Neural progenitor cell (in vitro differentiated cells): ENCODE measurements around the gene GPR107. TPM values are rescaled to one million over a fixed set of nuclear protein-coding genes. Genes with fewer than 3 reads are reported as not detected.
"Not testable (repeated sequence)": the region's sequence is repeated elsewhere in the genome, so short reads cannot be mapped to it uniquely, and the experiment has no call there.

Experiments
- DNase-seq: peaks from one replicate; pipeline ENCODE4 v3.0.0-alpha.2; 2016; ENCODE audit warnings: low spot score
- H2AFZ ChIP-seq: fragments of 200-600 bp; sonication (generic); replicated peaks from 2 replicates; pipeline ENCODE4 v1.6.1; 2016; ENCODE audit warnings: antibody characterized with exemption
- H3F3A ChIP-seq: fragments of 200-600 bp; sonication (generic); 2 replicates; pipeline ENCODE4 v1.6.1; 2016; ENCODE audit warnings: antibody characterized with exemption, low read depth
- H3K27ac ChIP-seq: fragments of 200-600 bp; sonication (generic); 2 replicates; pipeline ENCODE4 v1.5.1; 2016; ENCODE audit warnings: mild to moderate bottlenecking
- H3K27me3 ChIP-seq: fragments of 200-600 bp; sonication (generic); 2 replicates; pipeline ENCODE4 v1.6.1; 2016; ENCODE audit warnings: mild to moderate bottlenecking, moderate library complexity
- H3K36me3 ChIP-seq: fragments of 200-600 bp; sonication (generic); 2 replicates; pipeline ENCODE4 v1.5.1; 2016
- H3K4me1 ChIP-seq: fragments of 200-600 bp; sonication (generic); 2 replicates; pipeline ENCODE4 v1.6.1; 2016; ENCODE audit warnings: mixed run types
- H3K4me2 ChIP-seq: fragments of 200-600 bp; sonication (generic); 2 replicates; pipeline ENCODE4 v1.6.1; 2016
- H3K4me3 ChIP-seq: fragments of 200-600 bp; sonication (generic); 2 replicates; pipeline ENCODE4 v1.5.1; 2016
- H3K79me2 ChIP-seq: fragments of 200-600 bp; sonication (generic); 2 replicates; pipeline ENCODE4 v1.6.1; 2016; ENCODE audit warnings: low read depth
- H3K9ac ChIP-seq: fragments of 200-600 bp; sonication (generic); 2 replicates; pipeline ENCODE4 v1.6.1; 2016
- H3K9me3 ChIP-seq: fragments of 200-600 bp; sonication (generic); 2 replicates; pipeline ENCODE4 v1.5.1; 2016; ENCODE audit warnings: low read depth
- H4K20me1 ChIP-seq: fragments of 200-600 bp; sonication (generic); 2 replicates; pipeline ENCODE4 v1.6.1; 2016; ENCODE audit warnings: low read depth
- H3K27ac Mint-ChIP-seq: 3 replicates; pipeline ENCODE4 v1.8.0; 2021; ENCODE audit warnings: mixed read lengths
- H3K27me3 Mint-ChIP-seq: 2 replicates; pipeline ENCODE4 v1.8.0; 2022; ENCODE audit warnings: low read depth, mild to moderate bottlenecking, inconsistent platforms, moderate library complexity, mixed read lengths; ENCODE audit not compliant: insufficient read depth
- H3K36me3 Mint-ChIP-seq: 3 replicates; pipeline ENCODE4 v1.8.0; 2021; ENCODE audit warnings: mixed read lengths
- H3K4me1 Mint-ChIP-seq: 3 replicates; pipeline ENCODE4 v1.8.0; 2021; ENCODE audit warnings: mixed read lengths
- H3K4me3 Mint-ChIP-seq: 3 replicates; pipeline ENCODE4 v1.8.0; 2021; ENCODE audit warnings: mild to moderate bottlenecking, moderate library complexity, mixed read lengths
- H3K9me3 Mint-ChIP-seq: 3 replicates; pipeline ENCODE4 v1.8.0; 2020; ENCODE audit warnings: mixed read lengths
- CTCF ChIP-seq: fragments of 200-600 bp; sonication (generic); IDR thresholded peaks from 2 replicates; pipeline ENCODE4 v1.5.1; 2017; ENCODE audit warnings: antibody characterized with exemption, mild to moderate bottlenecking
- EZH2 ChIP-seq: fragments of 200-600 bp; sonication (generic); IDR thresholded peaks from 2 replicates; pipeline ENCODE4 v1.6.1; 2017; ENCODE audit warnings: antibody characterized with exemption, mild to moderate bottlenecking, moderate library complexity
- EZH2phosphoT487 ChIP-seq: fragments of 200-600 bp; sonication (generic); IDR thresholded peaks from 2 replicates; pipeline ENCODE4 v1.6.1; 2017; ENCODE audit warnings: antibody characterized with exemption
- total RNA-seq: library from RNA; depleted of rRNA; stranded (reverse); fragments of >200 nt; gene quantifications from 2 replicates; pipeline ENCODE4 v1.2.3, GENCODE V29; 2015; ENCODE audit warnings: low replicate concordance

Gene GPR107
- total RNA-seq, 1 donor from 2014 or later: 33.8 TPM

GRCh38 chr9:130017076-130017475, 36.6 kb upstream of the GPR107 start:
- no peaks in the 10 kb centered on the region for H3K36me3 ChIP-seq
- H3K4me3 Mint-ChIP-seq: no peak overlapping the region

GRCh38 chr9:130017510-130017909, 36.2 kb upstream of the GPR107 start:
- H3K27me3 Mint-ChIP-seq, DNase-seq, H3K36me3 ChIP-seq, H3K4me1 ChIP-seq, H4K20me1 ChIP-seq, H3K9me3 Mint-ChIP-seq, H3K4me1 Mint-ChIP-seq, H3K9ac ChIP-seq, H3K4me3 Mint-ChIP-seq, H3K27ac ChIP-seq, H3K27me3 ChIP-seq, H3K27ac Mint-ChIP-seq, H2AFZ ChIP-seq, H3K4me3 ChIP-seq, H3K9me3 ChIP-seq, H3F3A ChIP-seq, H3K4me2 ChIP-seq: not testable (repeated sequence)
- peaks cover 31% of the 10 kb centered on the region for H3K79me2 ChIP-seq
- peaks cover 11% of the 10 kb centered on the region for H3K36me3 Mint-ChIP-seq

More at GRCh38 chr9:130017076-130017475, 36.6 kb upstream of the GPR107 start:
- Mint-ChIP-seq H3K36me3 (peaks cover 13% of the 10 kb centered on the region), H3K27ac (no peak overlapping the region), H3K27me3 (no peaks in the 10 kb centered on the region), H3K9me3 (peaks cover 10% of the 10 kb centered on the region), H3K4me1 (no peaks in the 10 kb centered on the region)
- H3K9me3 ChIP-seq: no peaks in the 10 kb centered on the region
- H2AFZ ChIP-seq: no peak overlapping the region
- H3K79me2 ChIP-seq: peaks cover 31% of the 10 kb centered on the region
- no peaks in the 10 kb centered on the region for H3K4me1 ChIP-seq
- no peak overlapping the region for H3K4me2 ChIP-seq
- H3K27ac ChIP-seq: no peak overlapping the region
- no peak overlapping the region for H3K4me3 ChIP-seq
- H3K9ac ChIP-seq: no peak overlapping the region
- H3K27me3 ChIP-seq: no peaks in the 10 kb centered on the region
- peaks cover 6% of the 10 kb centered on the region for H4K20me1 ChIP-seq
- TF ChIP-seq EZH2 (no peak), EZH2phosphoT487 (no peak), CTCF (no peak)
- DNase-seq: no peak
- H3F3A ChIP-seq: no peaks in the 10 kb centered on the region

- no peak for TF ChIP-seq CTCF
- TF ChIP-seq EZH2: no peak
- no peak for TF ChIP-seq EZH2phosphoT487
- H3K4me3 ChIP-seq: no peak overlapping the region
These were observed 35.4 kb upstream of the GPR107 start for GRCh38 chr9:130018265-130018664.

GRCh38 chr9:130020618-130021017, 33.1 kb upstream of the GPR107 start:
- TF ChIP-seq EZH2phosphoT487: no peak
- TF ChIP-seq EZH2: no peak
- TF ChIP-seq CTCF: no peak
- Histone ChIP-seq H3K9me3 (no peaks in the 10 kb centered on the region), H3K9ac (no peak overlapping the region), H3K4me1 (no peaks in the 10 kb centered on the region), H3K36me3 (no peaks in the 10 kb centered on the region), H2AFZ (no peak overlapping the region), H3K27me3 (no peaks in the 10 kb centered on the region), H4K20me1 (peaks cover 32% of the 10 kb centered on the region), H3K4me2 (no peak overlapping the region), H3K27ac (no peak overlapping the region), H3F3A (no peaks in the 10 kb centered on the region), H3K4me3 (no peak overlapping the region), H3K79me2 (peaks cover 22% of the 10 kb centered on the region)
- H3K27me3 Mint-ChIP-seq: peaks cover 3% of the 10 kb centered on the region
- no peak overlapping the region for H3K4me3 Mint-ChIP-seq
- no peak for DNase-seq
- peaks cover 3% of the 10 kb centered on the region for H3K4me1 Mint-ChIP-seq
- H3K36me3 Mint-ChIP-seq: peaks cover 11% of the 10 kb centered on the region
- H3K9me3 Mint-ChIP-seq: peaks cover 7% of the 10 kb centered on the region
- no peak overlapping the region for H3K27ac Mint-ChIP-seq

More at GRCh38 chr9:130018265-130018664, 35.4 kb upstream of the GPR107 start:
- no peaks in the 10 kb centered on the region for H3F3A ChIP-seq
- no peaks in the 10 kb centered on the region for H3K36me3 ChIP-seq
- no peak overlapping the region for H2AFZ ChIP-seq
- H3K4me2 ChIP-seq: no peak overlapping the region
- Mint-ChIP-seq H3K27me3 (peaks cover 2% of the 10 kb centered on the region), H3K4me3 (no peak overlapping the region), H3K36me3 (peaks cover 11% of the 10 kb centered on the region), H3K27ac (no peak overlapping the region), H3K9me3 (peaks cover 7% of the 10 kb centered on the region), H3K4me1 (peaks cover 2% of the 10 kb centered on the region)
- no peaks in the 10 kb centered on the region for H3K27me3 ChIP-seq
- H3K79me2 ChIP-seq: peaks cover 31% of the 10 kb centered on the region
- H3K4me1 ChIP-seq: no peaks in the 10 kb centered on the region
- H3K27ac ChIP-seq: no peak overlapping the region
- peaks cover 17% of the 10 kb centered on the region for H4K20me1 ChIP-seq
- DNase-seq: no peak
- no peaks in the 10 kb centered on the region for H3K9me3 ChIP-seq
- H3K9ac ChIP-seq: no peak overlapping the region
